A549 treated with Mapracorat at 1 μM for 4 hours (cell line): ENCODE data around the gene PKD2. TPM values are rescaled to one million over a fixed set of nuclear protein-coding genes. Genes with fewer than 3 reads are reported as not detected.

Experiments
- total RNA-seq: library from RNA; stranded (reverse); fragments of 200-300 nt; extraction: Qiagen RNA extraction; gene quantifications from 5 replicates; pipeline ENCODE4 v1.2.3, GENCODE V29; 2022

The PKD2 gene
- total RNA-seq: 14.7 to 21.8 TPM (median 20.3 TPM) in 5 replicates

GRCh38 chr4:88007304-88008121 is at the start of gene PKD2:
Gene PKD2, plus strand, starts transcription at chr4:88007635. Its CDS starts 99 bp downstream, at chr4:88007734.

GRCh38 chr4:87975466-87975865 is 32.0 kb upstream of the PKD2 start, which contains the start of gene SPP1:
Gene SPP1, plus strand, starts transcription at chr4:87975714. Its CDS starts 1,182 bp downstream, at chr4:87976896.

Other genes with a start within 250 kb of the PKD2 start
- not detected in 5 replicates for gene IBSP, start 208.1 kb upstream of the PKD2 start, total RNA-seq
- not detected in 5 replicates for gene MEPE, start 174.7 kb upstream of the PKD2 start, total RNA-seq
- 148 to 200 TPM (median 167 TPM) in 5 replicates for gene SPP1, start 31.9 kb upstream of the PKD2 start, total RNA-seq
- 17.1 to 18.0 TPM (median 17.4 TPM) in 5 replicates for gene ABCG2, start 151.0 kb downstream of the PKD2 start, total RNA-seq